Astrocyte (in vitro differentiated cells and primary cell): ENCODE measurements around the gene VWCE.

ENCODE experiments used
- CTCF ChIP-seq: IDR thresholded peaks from 2 replicates; pipeline ENCODE4 v1.5.1; 2011; ENCODE audit warnings: low read depth, mild to moderate bottlenecking, inconsistent platforms, low read length, moderate library complexity; ENCODE audit not compliant: insufficient read depth
- EZH2 ChIP-seq: IDR thresholded peaks from 2 replicates; pipeline ENCODE4 v1.6.1; 2012; ENCODE audit warnings: mild to moderate bottlenecking, low read length, inconsistent platforms; ENCODE audit not compliant: insufficient read depth

- TF ChIP-seq CTCF: no peak
- TF ChIP-seq EZH2: no peak
Observed at GRCh38 chr11:61283613-61284012, 11.5 kb downstream of the VWCE start.
